Measurements from ENCODE around the gene CIITA. TPM values are rescaled to one million over a fixed set of nuclear protein-coding genes. Genes with fewer than 3 reads are reported as not detected.
A peak's percentile ranks its signal among the peaks of the same experiment; 100 is the strongest.
"Not testable (repeated sequence)": the region's sequence is repeated elsewhere in the genome, so short reads cannot be mapped to it uniquely, and the experiment has no call there.

The CIITA gene
- total RNA-seq, 2 donors from 2014 or later = 25.2 to 31.0 TPM

- Histone ChIP-seq H3K27ac (peak overlapping the region; percentile 42 to 57), H3K4me3 (peak overlapping the region; percentile 36), H3K36me3 (peaks cover 10% of the 10 kb centered on the region), H3K4me1 (ENCODE audit: control insufficient read depth in 1 of 2, low read depth in 2 of 2) (peaks cover 18 to 21% of the 10 kb centered on the region in 2 donors), H3K27me3 (replicated peaks; ENCODE audit: insufficient read depth) (no peaks in the 10 kb centered on the region), H3K9me3 (no peaks in the 10 kb centered on the region)
- DNase-seq (ENCODE audit: low spot score) = peak; percentile 46
- peak; percentile 91 for TF ChIP-seq CTCF (IDR thresholded peaks at IDR 0.05)
- peak; percentile 79 for ATAC-seq (ENCODE audit: insufficient number of reproducible peaks, low FRiP score, low read depth)
Measured at GRCh38 chr16:10964039-10964890, 87.3 kb downstream of the CIITA start.

- ATAC-seq (ENCODE audit: insufficient number of reproducible peaks, low FRiP score, low read depth) (no peak), DNase-seq (ENCODE audit: low spot score) (no peak)
- no peaks in the 10 kb centered on the region for H3K27me3 ChIP-seq (replicated peaks; ENCODE audit: insufficient read depth)
- peaks cover 10% of the 10 kb centered on the region for H3K36me3 ChIP-seq
- H3K9me3 ChIP-seq = no peaks in the 10 kb centered on the region
- no peak for TF ChIP-seq CTCF (IDR thresholded peaks at IDR 0.05)
- no peak overlapping the region for H3K4me3 ChIP-seq
- no peak overlapping the region for H3K27ac ChIP-seq
- peaks cover 18 to 26% of the 10 kb centered on the region in 2 donors for H3K4me1 ChIP-seq (ENCODE audit: control insufficient read depth in 1 of 2, low read depth in 2 of 2)
Measured at GRCh38 chr16:10964891-10965326, 87.9 kb downstream of the CIITA start.

GRCh38 chr16:10965440-10966061, 88.5 kb downstream of the CIITA start:
- H3K27ac ChIP-seq = no peak overlapping the region
- H3K4me1 ChIP-seq (ENCODE audit: control insufficient read depth in 1 of 2, low read depth in 2 of 2) = peaks cover 17 to 28% of the 10 kb centered on the region in 2 donors
- DNase-seq (ENCODE audit: low spot score) = no peak
- H3K9me3 ChIP-seq = no peaks in the 10 kb centered on the region
- ATAC-seq (ENCODE audit: insufficient number of reproducible peaks, low FRiP score, low read depth) = no peak
- no peaks in the 10 kb centered on the region for H3K27me3 ChIP-seq (replicated peaks; ENCODE audit: insufficient read depth)
- TF ChIP-seq CTCF (IDR thresholded peaks at IDR 0.05) = no peak
- H3K4me3 ChIP-seq = no peak overlapping the region
- H3K36me3 ChIP-seq = peaks cover 10% of the 10 kb centered on the region

- no peak for ATAC-seq (ENCODE audit: insufficient number of reproducible peaks, low FRiP score, low read depth)
- Histone ChIP-seq H3K27me3 (replicated peaks; ENCODE audit: insufficient read depth) (no peaks in the 10 kb centered on the region), H3K4me1 (ENCODE audit: control insufficient read depth in 1 of 2, low read depth in 2 of 2) (peaks cover 18 to 28% of the 10 kb centered on the region in 2 donors), H3K4me3 (no peak overlapping the region), H3K9me3 (no peaks in the 10 kb centered on the region), H3K27ac (no peak overlapping the region), H3K36me3 (peaks cover 10% of the 10 kb centered on the region)
- no peak for DNase-seq (ENCODE audit: low spot score)
- no peak for TF ChIP-seq CTCF (IDR thresholded peaks at IDR 0.05)
Measured at GRCh38 chr16:10966129-10966528, 89.1 kb downstream of the CIITA start.

GRCh38 chr16:10966559-10966958, 89.6 kb downstream of the CIITA start:
- not testable (repeated sequence) for H3K9me3 ChIP-seq; DNase-seq (ENCODE audit: low spot score); H3K27me3 ChIP-seq (replicated peaks; ENCODE audit: insufficient read depth); H3K27ac ChIP-seq; ATAC-seq (ENCODE audit: insufficient number of reproducible peaks, low FRiP score, low read depth); H3K4me3 ChIP-seq
- Histone ChIP-seq H3K36me3 (peaks cover 10% of the 10 kb centered on the region), H3K4me1 (ENCODE audit: control insufficient read depth in 1 of 2, low read depth in 2 of 2) (peaks cover 15 to 28% of the 10 kb centered on the region in 2 donors)
